ELF-1 (cell line): Measurements from ENCODE around the gene PTGIR.

Experiments used
- DNase-seq: peaks from one replicate; pipeline ENCODE4 v3.0.0-alpha.2; 2016; ENCODE audit warnings: low read depth, low spot score

The PTGIR gene

GRCh38 chr19:46601318-46602224 lies 23.3 kb downstream of the PTGIR start, which contains the start of gene CALM3:
CALM3 (plus strand) TSS chr19:46601330; CDS start chr19:46601435, 105 bp downstream.
- no peak for DNase-seq

DNA sequence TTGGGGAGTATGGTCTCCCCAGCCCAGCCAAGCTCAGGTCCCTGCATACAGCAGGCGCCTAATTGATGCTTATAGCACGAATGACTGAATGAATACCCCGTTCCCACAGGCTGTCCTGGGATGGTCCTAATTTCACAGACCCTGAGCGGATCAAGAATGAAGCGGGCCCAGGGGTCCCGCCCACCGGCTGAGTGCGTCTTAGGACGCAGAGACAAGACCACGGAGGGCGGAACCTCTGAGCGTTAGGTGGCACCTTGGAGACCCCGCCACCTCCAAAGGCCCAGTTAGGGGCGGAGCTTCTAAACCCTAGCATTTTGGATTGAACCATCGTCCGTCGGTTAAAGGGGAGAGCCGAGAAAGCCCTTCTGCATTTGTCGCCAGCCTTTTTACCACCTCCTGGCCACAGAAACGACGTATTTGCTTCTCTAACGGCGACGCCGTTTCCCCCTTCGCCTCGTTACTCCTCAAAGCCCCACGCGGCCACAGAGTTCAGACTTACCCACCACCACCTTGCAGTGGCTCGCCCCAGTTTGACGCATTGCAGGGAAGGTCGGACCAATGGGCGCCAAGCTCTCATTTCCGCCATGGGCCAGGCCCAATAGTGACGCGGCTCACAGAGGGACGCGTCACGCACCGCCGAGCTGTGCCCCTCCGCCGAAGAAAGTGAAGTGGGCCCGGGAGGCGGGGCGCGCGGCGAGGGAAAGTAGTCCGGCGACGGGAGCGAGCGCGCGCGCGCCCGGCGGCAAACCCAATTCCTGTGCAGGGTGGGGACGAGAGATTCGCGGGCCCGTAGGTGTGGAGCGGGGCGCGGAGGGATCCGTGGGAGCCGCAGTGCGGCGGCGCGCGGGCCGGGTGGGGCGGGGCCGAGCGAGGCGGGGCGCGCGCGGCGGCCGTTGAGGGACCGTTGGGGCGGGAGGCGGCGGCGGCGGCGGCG lies 24.2 kb downstream of the PTGIR start:
- peak; percentile 99 for DNase-seq

DNA sequence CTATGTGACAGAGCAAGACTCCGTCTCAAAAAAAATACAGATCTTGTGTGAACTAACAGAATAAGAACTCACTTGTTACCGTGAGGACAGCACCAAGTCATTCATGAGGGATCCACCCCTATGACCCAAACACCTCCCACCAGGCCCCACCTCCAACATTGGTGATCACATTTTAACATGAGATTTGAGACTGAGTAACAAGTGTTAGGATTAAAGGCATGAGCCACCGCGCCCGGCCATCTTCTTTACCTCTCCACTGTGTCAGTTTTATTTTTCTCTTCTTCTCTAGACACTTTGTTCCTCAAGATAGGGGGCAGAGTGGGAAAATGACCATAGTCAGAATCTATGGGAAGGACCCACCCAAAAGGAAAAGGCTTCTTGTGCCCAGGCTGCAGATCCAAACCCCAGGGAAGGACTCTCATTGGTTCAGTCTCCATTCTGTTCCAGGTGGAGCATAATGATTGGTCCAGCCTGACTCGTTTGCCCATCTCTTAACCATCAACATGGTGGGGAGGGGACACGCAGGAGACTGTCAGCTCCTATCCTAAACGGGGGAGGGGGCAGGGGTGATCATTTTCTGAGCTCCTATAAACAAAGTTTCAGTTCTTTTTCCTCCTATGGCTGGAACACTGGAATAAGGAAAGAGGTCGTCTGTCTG lies 25.0 kb downstream of the PTGIR start:
- DNase-seq: no peak

DNA sequence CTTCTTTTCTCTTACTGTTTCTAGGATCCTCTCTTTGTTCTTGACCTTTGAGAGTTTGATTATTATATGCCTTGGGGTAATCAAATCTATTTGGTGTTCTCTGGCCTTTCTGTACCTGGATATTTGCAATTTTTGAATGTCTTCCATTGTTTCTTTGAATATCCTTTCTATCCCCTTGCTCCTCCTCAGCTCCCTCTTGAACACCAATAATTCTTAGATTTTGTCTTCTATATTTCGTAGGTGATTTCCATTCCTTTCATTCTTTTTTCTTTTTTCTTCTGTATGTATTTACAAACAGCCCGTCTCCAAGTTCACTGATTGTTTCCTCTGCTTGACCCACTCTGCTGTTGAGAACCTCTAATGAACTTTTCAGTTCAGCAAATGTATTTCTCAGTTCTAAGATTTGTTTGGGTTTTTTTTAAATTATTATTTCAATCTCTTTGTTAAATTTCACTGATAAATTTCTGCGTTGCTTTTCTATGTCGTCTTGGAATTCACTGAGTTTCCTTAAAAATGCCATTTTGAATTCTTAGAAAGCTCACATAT lies 26.4 kb downstream of the PTGIR start:
- DNase-seq: no peak

- no peak for DNase-seq
Measured at GRCh38 chr19:46596008-46596407, 28.9 kb downstream of the PTGIR start.

GRCh38 chr19:46591870-46592269 lies 33.0 kb downstream of the PTGIR start:
- no peak for DNase-seq

GRCh38 chr19:46591254-46591653 lies 33.6 kb downstream of the PTGIR start:
- no peak for DNase-seq

GRCh38 chr19:46587861-46588260 lies 37.0 kb downstream of the PTGIR start:
- no peak for DNase-seq

DNA sequence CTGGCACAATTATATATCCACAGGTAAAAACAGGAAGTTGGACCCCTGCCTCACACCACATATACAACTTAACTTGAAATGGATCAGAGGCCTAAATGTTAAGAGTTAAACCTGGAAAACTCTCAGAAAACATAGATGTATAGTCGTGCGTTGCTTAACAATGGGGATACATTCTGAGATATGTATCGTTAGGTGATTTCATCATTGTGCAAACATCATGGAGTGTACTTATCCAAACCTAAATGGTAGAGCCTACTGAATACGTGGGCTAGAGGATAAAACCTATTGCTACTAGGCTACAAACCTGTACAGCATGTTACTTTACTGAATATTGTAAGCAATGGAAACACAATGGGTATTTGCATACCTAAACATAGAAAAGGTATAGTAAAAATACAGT lies 38.6 kb downstream of the PTGIR start:
- DNase-seq: no peak

- no peak for DNase-seq
Measured at GRCh38 chr19:46585539-46585938, 39.4 kb downstream of the PTGIR start.

DNA sequence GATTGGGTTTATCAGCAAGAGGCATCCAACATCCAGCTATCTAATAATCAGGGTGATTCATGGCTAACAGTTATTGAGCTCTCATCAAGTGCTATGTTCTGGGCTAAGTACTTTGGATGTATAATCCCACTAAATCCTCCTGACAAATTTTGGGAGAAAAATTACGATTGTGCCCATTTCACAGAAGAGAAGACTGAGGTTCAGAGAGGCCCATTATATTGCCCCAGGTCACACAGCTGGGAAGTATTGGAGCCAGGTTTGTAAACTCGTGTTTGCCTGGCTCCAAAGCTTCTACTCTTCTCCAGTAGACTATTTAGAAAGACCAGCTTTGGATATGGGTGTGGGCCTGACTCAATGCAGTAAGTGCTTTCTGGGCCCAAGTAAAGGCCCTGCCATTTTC lies 44.6 kb downstream of the PTGIR start:
- no peak for DNase-seq

- DNase-seq: no peak
Measured at GRCh38 chr19:46579361-46579879, 45.5 kb downstream of the PTGIR start.

DNA sequence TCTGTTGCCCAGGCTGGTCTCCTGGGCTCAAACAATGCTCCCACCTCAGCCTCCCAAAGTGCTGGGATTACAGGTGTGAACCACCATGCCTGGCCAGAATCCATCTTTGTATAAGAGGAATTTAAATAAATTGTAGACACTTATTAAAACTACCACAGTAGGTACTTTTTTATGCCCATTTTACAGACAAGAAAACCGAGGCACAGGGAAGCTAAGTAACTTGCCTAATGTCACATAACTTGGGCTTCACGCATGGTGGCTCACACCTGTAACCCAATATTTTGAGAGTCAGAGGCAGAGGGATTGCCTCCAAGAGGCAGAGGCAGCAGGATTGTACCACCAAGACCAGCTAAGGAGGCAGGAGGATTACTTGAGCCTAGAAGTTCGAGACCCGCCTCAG lies 46.4 kb downstream of the PTGIR start:
- no peak for DNase-seq

DNA sequence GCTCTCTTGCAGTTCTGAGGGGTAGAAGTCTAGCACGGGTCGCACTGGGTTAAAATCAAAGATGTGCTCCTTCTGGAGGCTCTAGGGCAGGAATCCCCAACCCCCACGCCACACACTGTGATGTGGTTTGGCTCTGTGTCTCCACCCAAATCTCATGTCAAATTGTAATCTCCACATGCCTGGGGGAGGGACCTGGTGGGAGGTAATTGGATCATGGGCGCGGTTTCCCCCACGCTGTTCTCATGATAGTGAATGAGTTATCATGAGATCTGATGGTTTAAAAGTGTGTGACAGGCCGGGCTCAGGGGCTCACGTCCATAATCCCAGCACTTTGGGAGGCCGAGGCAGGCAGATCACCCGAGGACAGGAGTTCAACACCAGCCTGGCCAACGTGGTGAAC lies 50.4 kb downstream of the PTGIR start:
- no peak for DNase-seq

DNA sequence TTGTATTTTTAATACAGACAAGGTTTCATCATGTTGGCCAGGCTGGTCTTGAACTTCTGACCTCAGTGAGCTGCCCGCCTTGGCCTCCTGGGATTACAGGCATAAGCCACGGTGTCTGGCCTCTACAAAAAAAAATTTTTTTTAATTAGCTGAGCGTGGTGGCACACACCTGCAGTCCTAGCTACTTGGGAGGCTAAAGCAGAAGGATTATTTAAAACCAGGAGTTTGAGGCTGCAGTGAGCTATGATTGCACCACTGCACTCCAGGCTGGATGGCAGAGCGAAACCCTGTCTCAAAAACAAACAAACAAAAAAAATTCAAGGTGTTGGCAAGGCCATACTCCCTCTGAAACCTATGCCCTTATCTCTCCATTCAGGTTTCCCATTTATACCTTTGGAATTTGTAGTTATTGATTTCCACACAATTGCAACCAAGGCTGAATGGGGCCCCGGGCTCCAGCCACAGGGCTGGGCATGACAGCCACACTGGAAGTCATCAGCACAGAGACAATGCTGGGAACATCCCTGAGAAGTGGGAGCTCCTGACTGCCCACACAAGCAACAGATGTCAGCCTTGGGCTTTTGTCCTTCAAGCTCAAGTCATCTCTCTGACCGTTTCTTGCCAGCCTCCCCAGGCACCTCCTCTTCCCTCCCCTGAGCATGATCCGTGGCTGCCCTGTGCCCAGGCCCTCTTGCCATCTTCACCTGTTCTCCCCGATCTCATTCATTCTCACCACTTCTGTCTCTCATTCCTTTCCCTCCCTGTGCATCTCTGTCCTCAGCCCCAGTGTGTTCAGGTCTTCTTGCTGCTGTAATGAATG lies 51.0 kb downstream of the PTGIR start:
- no peak for DNase-seq

DNA sequence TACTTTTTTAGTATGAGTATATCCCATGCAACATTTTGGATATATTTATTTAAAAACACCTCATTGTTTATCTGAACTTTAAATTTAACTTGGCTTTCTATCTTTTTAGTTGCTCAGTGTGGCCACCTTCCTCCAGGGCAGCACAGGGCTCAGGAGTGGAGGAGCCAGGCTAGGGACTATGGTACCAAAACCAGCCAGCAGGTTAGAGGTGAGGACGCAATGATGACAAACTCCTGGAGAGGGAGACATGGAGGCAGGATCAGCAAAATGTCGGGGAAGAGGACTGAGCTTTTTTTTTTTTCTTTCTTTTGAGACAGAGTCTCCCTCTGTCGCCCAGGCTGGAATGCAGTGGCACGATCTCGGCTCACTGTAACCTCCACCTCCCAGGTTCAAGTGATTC lies 53.4 kb downstream of the PTGIR start:
- peak; percentile 86 for DNase-seq
